HepG2 (cell line): ENCODE data around the gene GART. TPM values are rescaled to one million over a fixed set of nuclear protein-coding genes. Genes with fewer than 3 reads are reported as not detected.
A peak's percentile ranks its signal among the peaks of the same experiment; 100 is the strongest.

Experiments
- AGO1 ChIP-seq: fragments of 200-400 bp; formaldehyde crosslinking; IDR thresholded peaks from 2 replicates; pipeline ENCODE4 v1.6.1; 2017; ENCODE audit warnings: mild to moderate bottlenecking, low read depth, low read length, moderate library complexity; ENCODE audit not compliant: poor library complexity, severe bottlenecking
- E2F1 ChIP-seq: sonication (generic); formaldehyde crosslinking; IDR thresholded peaks from 2 replicates; pipeline ENCODE4 v1.5.0; 2020; ENCODE audit warnings: missing genetic modification reagents
- FOXP1 ChIP-seq, 2 experiments: fragments of 450-650 bp in 1 of 2; IDR thresholded peaks; 2 replicates each; pipeline ENCODE4 v1.6.1; 2017 to 2018; ENCODE audit warnings: antibody characterized with exemption in 1 of 2
- HNRNPH1 ChIP-seq: fragments of 200-400 bp; formaldehyde crosslinking; optimal IDR thresholded peaks from 2 replicates; pipeline ENCODE3; 2017; ENCODE audit warnings: mild to moderate bottlenecking, low read depth, low read length
- JUND ChIP-seq: sonication (generic); formaldehyde crosslinking; IDR thresholded peaks from 2 replicates; pipeline ENCODE4 v1.8.0; 2022; ENCODE audit warnings: mild to moderate bottlenecking, missing genetic modification reagents
- MEIS1 ChIP-seq: sonication (generic); formaldehyde crosslinking; IDR thresholded peaks from 2 replicates; pipeline ENCODE4 v1.9.0; 2021; ENCODE audit warnings: mild to moderate bottlenecking, missing genetic modification reagents, moderate library complexity, borderline replicate concordance
- MTF1 ChIP-seq: sonication (generic); formaldehyde crosslinking; IDR thresholded peaks from 2 replicates; pipeline ENCODE4 v1.5.0; 2020; ENCODE audit warnings: missing genetic modification reagents
- PCBP1 ChIP-seq: fragments of 200-400 bp; formaldehyde crosslinking; IDR thresholded peaks from 2 replicates; pipeline ENCODE4 v1.6.1; 2017; ENCODE audit warnings: mild to moderate bottlenecking, low read depth, low read length, borderline replicate concordance
- PITX1 ChIP-seq: sonication (generic); formaldehyde crosslinking; IDR thresholded peaks from 2 replicates; pipeline ENCODE4 v1.5.1; 2020; ENCODE audit warnings: mild to moderate bottlenecking, missing genetic modification reagents
- PLRG1 ChIP-seq: fragments of 450-650 bp; conservative IDR thresholded peaks from 2 replicates; pipeline ENCODE4 v1.6.1; 2016
- SAFB2 ChIP-seq: sonication (generic); formaldehyde crosslinking; IDR thresholded peaks from 2 replicates; pipeline ENCODE4 v1.5.1; 2020; ENCODE audit warnings: missing genetic modification reagents, low read depth, mild to moderate bottlenecking, borderline replicate concordance
- SP140L ChIP-seq: sonication (generic); formaldehyde crosslinking; IDR thresholded peaks from 2 replicates; pipeline ENCODE4 v1.4.0; 2020; ENCODE audit warnings: missing genetic modification reagents, borderline replicate concordance
- TBX3 ChIP-seq: fragments of 450-650 bp; IDR thresholded peaks from 2 replicates; pipeline ENCODE4 v1.6.1; 2017; ENCODE audit warnings: antibody characterized with exemption, mild to moderate bottlenecking, inconsistent platforms, borderline replicate concordance
- ZBTB44 ChIP-seq: sonication (generic); formaldehyde crosslinking; IDR thresholded peaks from 2 replicates; pipeline ENCODE4 v1.4.0; 2020; ENCODE audit warnings: missing genetic modification reagents
- ZC3H13 ChIP-seq: sonication (generic); formaldehyde crosslinking; IDR thresholded peaks from 2 replicates; pipeline ENCODE4 v1.8.1; 2023; ENCODE audit warnings: mild to moderate bottlenecking, missing genetic modification reagents, moderate library complexity
- ZNF24 ChIP-seq: fragments of 450-650 bp; IDR thresholded peaks from 2 replicates; pipeline ENCODE4 v1.6.1; 2017; ENCODE audit warnings: antibody characterized with exemption, mild to moderate bottlenecking
- ZNF263 ChIP-seq: sonication (generic); formaldehyde crosslinking; IDR thresholded peaks from 2 replicates; pipeline ENCODE4 v1.4.0; 2020; ENCODE audit warnings: missing genetic modification reagents
- ZNF619 ChIP-seq: sonication (generic); formaldehyde crosslinking; IDR thresholded peaks from 2 replicates; pipeline ENCODE4 v1.4.0; 2020; ENCODE audit warnings: mild to moderate bottlenecking, missing genetic modification reagents
- ZNF772 ChIP-seq: sonication (generic); formaldehyde crosslinking; IDR thresholded peaks from 2 replicates; pipeline ENCODE4 v1.5.0; 2020; ENCODE audit warnings: mild to moderate bottlenecking, missing genetic modification reagents
- ZNF788 ChIP-seq: sonication (generic); formaldehyde crosslinking; IDR thresholded peaks from 2 replicates; pipeline ENCODE4 v1.5.0; 2020; ENCODE audit warnings: mild to moderate bottlenecking, missing genetic modification reagents, borderline replicate concordance
- ZNF891 ChIP-seq: sonication (generic); formaldehyde crosslinking; IDR thresholded peaks from 2 replicates; pipeline ENCODE4 v1.5.0; 2020; ENCODE audit warnings: mild to moderate bottlenecking, missing genetic modification reagents
- ZSCAN9 ChIP-seq: IDR thresholded peaks from 2 replicates; pipeline ENCODE4 v1.6.1; 2016; ENCODE audit warnings: borderline replicate concordance
- polyA plus RNA-seq, 8 experiments: library from polyadenylated mRNA; depleted of rRNA in 3 of 8; stranded (reverse) in 7 of 8; unstranded in 1 of 8; fragments of >200 nt; fragmentation: Illumina TruSeq in 4 of 8; extraction: Trizol in 4 of 8; gene quantifications; 2 replicates each; pipeline versions ENCODE4 v1.2.1 to v1.2.3, GENCODE V29; 2011 to 2016; ENCODE audit warnings: low read depth in 4 of 8, missing spikeins in 1 of 8, mixed read lengths in 1 of 8; ENCODE audit not compliant: insufficient read depth in 1 of 8
- total RNA-seq, 5 experiments: library from RNA; depleted of rRNA; stranded (reverse); fragments of >200 nt; fragmentation: Illumina TruSeq; extraction: Trizol; gene quantifications; 2 replicates each; pipeline ENCODE4 v1.2.3, GENCODE V29; 2016; ENCODE audit warnings: low read depth in 1 of 5
- TF ChIP-seq, protein P1 (sequence below): IDR thresholded peaks from 2 replicates; pipeline ENCODE4 v1.6.1; 2016
- TF ChIP-seq, protein P2 (sequence below): sonication (generic); formaldehyde crosslinking; IDR thresholded peaks from 2 replicates; pipeline ENCODE4 v1.5.1; 2020; ENCODE audit warnings: missing genetic modification reagents, mild to moderate bottlenecking, borderline replicate concordance

Gene GART
- total and polyA plus RNA-seq, 2 of the 13 experiments (the other 11 are each of a cell fraction or from before 2014, with no cell fraction given): 17.9 to 109 TPM

DNA sequence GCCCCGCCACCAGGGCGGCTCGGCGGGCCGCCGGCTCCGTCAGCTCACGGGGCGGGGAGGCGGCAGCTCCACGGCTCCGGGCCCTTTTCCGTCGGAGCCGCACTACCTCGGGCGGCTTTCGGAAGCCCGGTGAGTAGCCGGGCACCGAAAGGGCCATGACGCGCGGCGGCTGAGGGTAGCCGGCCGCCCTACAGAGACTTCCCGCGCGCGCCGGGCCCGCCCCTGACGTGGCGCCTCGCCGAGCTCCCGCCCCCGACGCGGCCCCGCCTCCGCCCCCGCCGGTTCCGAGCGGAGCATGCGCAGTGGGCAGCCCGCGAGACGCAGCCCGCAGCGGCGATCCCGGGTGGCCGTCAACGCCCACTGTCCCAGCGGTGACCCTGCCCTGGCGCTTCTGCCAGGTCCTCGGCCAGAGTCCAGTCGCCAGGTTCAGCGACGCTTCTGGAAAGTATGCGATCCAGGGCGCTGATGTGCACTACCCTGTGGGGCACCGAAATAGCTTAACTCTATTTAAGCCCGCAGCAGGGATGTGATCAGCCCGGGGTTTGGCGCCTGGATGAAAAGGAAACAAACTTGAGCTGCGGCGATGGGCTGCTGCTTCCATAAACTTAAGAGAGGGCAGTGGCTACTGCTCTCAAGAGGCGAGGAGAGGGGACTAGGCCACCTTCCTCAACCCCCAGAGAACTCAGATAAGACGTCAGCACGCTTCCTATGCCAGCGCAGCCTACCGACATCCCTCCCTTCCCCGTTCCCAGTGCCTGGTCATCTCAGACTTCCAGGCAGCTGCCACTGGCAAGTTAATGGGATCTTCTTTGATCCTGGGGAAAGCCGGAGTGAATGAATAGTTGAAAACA is 46.8 kb upstream of the GART start, which contains the start of gene DONSON (continued):
- TF ChIP-seq MEIS1 (CRISPR knock-in tag) (no peak), AGO1 (peak; percentile 88), HNRNPH1 (no peak), MTF1 (CRISPR knock-in tag) (peak; percentile 43; the same call in 1 of the 2 replicates), ZC3H13 (CRISPR knock-in tag) (peak; percentile 94), ZNF263 (CRISPR knock-in tag) (peak; percentile 69; the same call in 1 of the 2 replicates), SAFB2 (CRISPR knock-in tag) (peak; percentile 82; the same call in 1 of the 2 replicates), ZNF891 (CRISPR knock-in tag) (peak; percentile 50; the same call in 1 of the 2 replicates), ZNF24 (no peak), ZNF772 (CRISPR knock-in tag) (no peak; the same call in 1 of the 2 replicates), JUND (0 out of 2 replicates have a peak, but pooled peaks have one; percentile 34), PITX1 (CRISPR knock-in tag) (peak; percentile 50; the same call in 1 of the 2 replicates), SP140L (CRISPR knock-in tag) (no peak), ZSCAN9 (peak; percentile 36; the same call in 1 of the 2 replicates), TBX3 (no peak), FOXP1 (IDR thresholded peaks at IDR 0.05) (no peak), FOXP1 (CRISPR knock-in tag; IDR thresholded peaks at IDR 0.05) (no peak), ZBTB44 (CRISPR knock-in tag) (no peak), ZNF619 (CRISPR knock-in tag) (0 out of 2 replicates have a peak, but pooled peaks have one; percentile 46), PLRG1 (no peak), E2F1 (CRISPR knock-in tag) (peak; percentile 73), ZNF788 (CRISPR knock-in tag) (peak; percentile 80; the same call in 1 of the 2 replicates), PCBP1 (no peak)
- TF ChIP-seq, protein P1, sequence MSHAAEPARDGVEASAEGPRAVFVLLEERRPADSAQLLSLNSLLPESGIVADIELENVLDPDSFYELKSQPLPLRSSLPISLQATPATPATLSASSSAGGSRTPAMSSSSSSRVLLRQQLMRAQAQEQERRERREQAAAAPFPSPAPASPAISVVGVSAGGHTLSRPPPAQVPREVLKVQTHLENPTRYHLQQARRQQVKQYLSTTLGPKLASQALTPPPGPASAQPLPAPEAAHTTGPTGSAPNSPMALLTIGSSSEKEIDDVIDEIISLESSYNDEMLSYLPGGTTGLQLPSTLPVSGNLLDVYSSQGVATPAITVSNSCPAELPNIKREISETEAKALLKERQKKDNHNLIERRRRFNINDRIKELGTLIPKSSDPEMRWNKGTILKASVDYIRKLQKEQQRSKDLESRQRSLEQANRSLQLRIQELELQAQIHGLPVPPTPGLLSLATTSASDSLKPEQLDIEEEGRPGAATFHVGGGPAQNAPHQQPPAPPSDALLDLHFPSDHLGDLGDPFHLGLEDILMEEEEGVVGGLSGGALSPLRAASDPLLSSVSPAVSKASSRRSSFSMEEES (CRISPR knock-in tag): no peak
- TF ChIP-seq, protein P2, sequence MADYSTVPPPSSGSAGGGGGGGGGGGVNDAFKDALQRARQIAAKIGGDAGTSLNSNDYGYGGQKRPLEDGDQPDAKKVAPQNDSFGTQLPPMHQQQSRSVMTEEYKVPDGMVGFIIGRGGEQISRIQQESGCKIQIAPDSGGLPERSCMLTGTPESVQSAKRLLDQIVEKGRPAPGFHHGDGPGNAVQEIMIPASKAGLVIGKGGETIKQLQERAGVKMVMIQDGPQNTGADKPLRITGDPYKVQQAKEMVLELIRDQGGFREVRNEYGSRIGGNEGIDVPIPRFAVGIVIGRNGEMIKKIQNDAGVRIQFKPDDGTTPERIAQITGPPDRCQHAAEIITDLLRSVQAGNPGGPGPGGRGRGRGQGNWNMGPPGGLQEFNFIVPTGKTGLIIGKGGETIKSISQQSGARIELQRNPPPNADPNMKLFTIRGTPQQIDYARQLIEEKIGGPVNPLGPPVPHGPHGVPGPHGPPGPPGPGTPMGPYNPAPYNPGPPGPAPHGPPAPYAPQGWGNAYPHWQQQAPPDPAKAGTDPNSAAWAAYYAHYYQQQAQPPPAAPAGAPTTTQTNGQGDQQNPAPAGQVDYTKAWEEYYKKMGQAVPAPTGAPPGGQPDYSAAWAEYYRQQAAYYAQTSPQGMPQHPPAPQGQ (CRISPR knock-in tag): peak; percentile 38; the same call in 1 of the 2 replicates
